Measurements from ENCODE around the gene RRP7A.
"Not testable (repeated sequence)": the region's sequence is repeated elsewhere in the genome, so short reads cannot be mapped to it uniquely, and the experiment has no call there.

- peak in 1 of 2 donors; percentile 7 for TF ChIP-seq POLR2AphosphoS5 (IDR thresholded peaks at IDR 0.05)
- TF ChIP-seq, protein P1, sequence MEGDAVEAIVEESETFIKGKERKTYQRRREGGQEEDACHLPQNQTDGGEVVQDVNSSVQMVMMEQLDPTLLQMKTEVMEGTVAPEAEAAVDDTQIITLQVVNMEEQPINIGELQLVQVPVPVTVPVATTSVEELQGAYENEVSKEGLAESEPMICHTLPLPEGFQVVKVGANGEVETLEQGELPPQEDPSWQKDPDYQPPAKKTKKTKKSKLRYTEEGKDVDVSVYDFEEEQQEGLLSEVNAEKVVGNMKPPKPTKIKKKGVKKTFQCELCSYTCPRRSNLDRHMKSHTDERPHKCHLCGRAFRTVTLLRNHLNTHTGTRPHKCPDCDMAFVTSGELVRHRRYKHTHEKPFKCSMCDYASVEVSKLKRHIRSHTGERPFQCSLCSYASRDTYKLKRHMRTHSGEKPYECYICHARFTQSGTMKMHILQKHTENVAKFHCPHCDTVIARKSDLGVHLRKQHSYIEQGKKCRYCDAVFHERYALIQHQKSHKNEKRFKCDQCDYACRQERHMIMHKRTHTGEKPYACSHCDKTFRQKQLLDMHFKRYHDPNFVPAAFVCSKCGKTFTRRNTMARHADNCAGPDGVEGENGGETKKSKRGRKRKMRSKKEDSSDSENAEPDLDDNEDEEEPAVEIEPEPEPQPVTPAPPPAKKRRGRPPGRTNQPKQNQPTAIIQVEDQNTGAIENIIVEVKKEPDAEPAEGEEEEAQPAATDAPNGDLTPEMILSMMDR (IDR thresholded peaks at IDR 0.05), result not testable (repeated sequence)
- not testable (repeated sequence) for TF ChIP-seq EP300 (IDR thresholded peaks at IDR 0.05); POLR2A (IDR thresholded peaks at IDR 0.05; ENCODE audit: low read depth)
These were observed 11.1 kb downstream of the RRP7A start for GRCh38 chr22:42508327-42508974.

Measured in esophagus muscularis mucosa (tissue), 4 donors.